PC-3 (cell line): Measurements from ENCODE around the gene THOC2.

Source experiments
- CTCF ChIP-seq: fragments of 300-600 bp; sonication (generic); conservative IDR thresholded peaks from 2 replicates; pipeline ENCODE4 v1.5.1; 2017; ENCODE audit warnings: antibody characterized with exemption, low read depth, mild to moderate bottlenecking, low read length
- EZH2 ChIP-seq: fragments of 300-600 bp; sonication (generic); IDR thresholded peaks from one replicate; pipeline ENCODE4 v1.6.1; 2017; ENCODE audit warnings: antibody characterized with exemption, mild to moderate bottlenecking, low read length; ENCODE audit not compliant: unreplicated experiment

- TF ChIP-seq CTCF: no peak
- TF ChIP-seq EZH2: no peak
Measured at GRCh38 chrX:123753656-123754350, 21.0 kb upstream of the THOC2 start.
